OCI-LY1 (cell line): ENCODE results near the gene THEM4.

Source experiments
- EZH2 ChIP-seq: fragments of 200-600 bp; sonication (generic), shearing (Covaris generic); IDR thresholded peaks from 2 replicates; pipeline ENCODE4 v1.8.0; 2017; ENCODE audit warnings: borderline replicate concordance, mixed run types, mild to moderate bottlenecking, antibody characterized with exemption, low read length, moderate library complexity, mixed read lengths
- TF ChIP-seq, protein P1 (sequence below): fragments of 200-600 bp; sonication (generic), shearing (Covaris generic); IDR thresholded peaks from 2 replicates; pipeline ENCODE4 v1.5.1; 2017; ENCODE audit warnings: mild to moderate bottlenecking, antibody characterized with exemption, low read length, moderate library complexity, mixed read lengths

GRCh38 chr1:151832318-151832980 lies 76.9 kb downstream of the THEM4 start:
- TF ChIP-seq, protein P1, sequence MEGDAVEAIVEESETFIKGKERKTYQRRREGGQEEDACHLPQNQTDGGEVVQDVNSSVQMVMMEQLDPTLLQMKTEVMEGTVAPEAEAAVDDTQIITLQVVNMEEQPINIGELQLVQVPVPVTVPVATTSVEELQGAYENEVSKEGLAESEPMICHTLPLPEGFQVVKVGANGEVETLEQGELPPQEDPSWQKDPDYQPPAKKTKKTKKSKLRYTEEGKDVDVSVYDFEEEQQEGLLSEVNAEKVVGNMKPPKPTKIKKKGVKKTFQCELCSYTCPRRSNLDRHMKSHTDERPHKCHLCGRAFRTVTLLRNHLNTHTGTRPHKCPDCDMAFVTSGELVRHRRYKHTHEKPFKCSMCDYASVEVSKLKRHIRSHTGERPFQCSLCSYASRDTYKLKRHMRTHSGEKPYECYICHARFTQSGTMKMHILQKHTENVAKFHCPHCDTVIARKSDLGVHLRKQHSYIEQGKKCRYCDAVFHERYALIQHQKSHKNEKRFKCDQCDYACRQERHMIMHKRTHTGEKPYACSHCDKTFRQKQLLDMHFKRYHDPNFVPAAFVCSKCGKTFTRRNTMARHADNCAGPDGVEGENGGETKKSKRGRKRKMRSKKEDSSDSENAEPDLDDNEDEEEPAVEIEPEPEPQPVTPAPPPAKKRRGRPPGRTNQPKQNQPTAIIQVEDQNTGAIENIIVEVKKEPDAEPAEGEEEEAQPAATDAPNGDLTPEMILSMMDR: no peak
- TF ChIP-seq EZH2: no peak
